GM12892 (cell line): ENCODE results near the gene PLRG1.
A peak's percentile ranks its signal among the peaks of the same experiment; 100 is the strongest.

Experiments
- DNase-seq: peaks from one replicate; pipeline ENCODE4 v3.0.0; 2011; ENCODE audit not compliant: insufficient read length
- FAIRE-seq: peaks from 2 replicates; lab custom pipeline; 2011; peaks lifted over from hg19 to GRCh38; lab: Jason Lieb, UNC
- POLR2A ChIP-seq: IDR thresholded peaks from 2 replicates; pipeline ENCODE4 v1.6.1; 2011; ENCODE audit warnings: low read depth, low read length, control low read depth
- POLR2AphosphoS5 ChIP-seq: IDR thresholded peaks from 2 replicates; pipeline ENCODE4 v1.6.1; 2011; ENCODE audit warnings: low read depth, low read length, control low read depth
- TAF1 ChIP-seq: IDR thresholded peaks from 2 replicates; pipeline ENCODE4 v1.6.1; 2011; ENCODE audit warnings: low read depth, mild to moderate bottlenecking, control low read depth, low read length, borderline replicate concordance

Gene PLRG1

GRCh38 chr4:154534296-154534695 is 15.9 kb downstream of the PLRG1 start:
- TF ChIP-seq TAF1: no peak
- no peak for TF ChIP-seq POLR2A
- TF ChIP-seq POLR2AphosphoS5: no peak
- DNase-seq (no peak), FAIRE-seq (peak; percentile 5)

GRCh38 chr4:154529728-154530519 is 20.3 kb downstream of the PLRG1 start:
- TF ChIP-seq POLR2AphosphoS5 (no peak), TAF1 (no peak), POLR2A (no peak)
- no peak for DNase-seq
- FAIRE-seq: no peak

- no peak for TF ChIP-seq POLR2A
- no peak for TF ChIP-seq POLR2AphosphoS5
- TF ChIP-seq TAF1: no peak
- DNase-seq (no peak), FAIRE-seq (no peak)
Measured at GRCh38 chr4:154528869-154529268, 21.3 kb downstream of the PLRG1 start.

- FAIRE-seq (no peak), DNase-seq (no peak)
- no peak for TF ChIP-seq TAF1
- TF ChIP-seq POLR2AphosphoS5: no peak
- no peak for TF ChIP-seq POLR2A
Measured at GRCh38 chr4:154527308-154527707, 22.9 kb downstream of the PLRG1 start.

DNA sequence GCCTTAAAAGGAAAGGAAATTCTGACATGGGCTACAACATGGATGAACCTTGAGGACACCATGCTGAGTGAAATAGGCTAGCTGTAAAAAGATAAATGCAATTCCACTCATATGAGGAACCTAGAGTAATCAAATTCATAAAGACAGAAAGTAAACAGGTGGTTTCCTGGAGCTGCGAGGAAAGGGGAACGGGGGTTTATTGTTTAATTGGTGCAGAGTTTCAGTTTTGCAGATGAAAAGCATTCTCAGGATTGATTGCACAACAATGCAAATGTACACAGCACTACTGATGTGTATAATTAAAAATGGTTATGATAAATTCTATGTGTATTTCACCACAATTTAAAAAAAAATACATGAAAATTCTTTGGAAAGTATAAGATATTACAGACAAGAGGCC is 24.0 kb downstream of the PLRG1 start:
- DNase-seq: no peak
- FAIRE-seq: no peak
- TF ChIP-seq POLR2A (no peak), TAF1 (no peak), POLR2AphosphoS5 (no peak)

- FAIRE-seq (no peak), DNase-seq (no peak)
- TF ChIP-seq POLR2A: no peak
Measured at GRCh38 chr4:154521607-154522006, 28.6 kb downstream of the PLRG1 start.

DNA sequence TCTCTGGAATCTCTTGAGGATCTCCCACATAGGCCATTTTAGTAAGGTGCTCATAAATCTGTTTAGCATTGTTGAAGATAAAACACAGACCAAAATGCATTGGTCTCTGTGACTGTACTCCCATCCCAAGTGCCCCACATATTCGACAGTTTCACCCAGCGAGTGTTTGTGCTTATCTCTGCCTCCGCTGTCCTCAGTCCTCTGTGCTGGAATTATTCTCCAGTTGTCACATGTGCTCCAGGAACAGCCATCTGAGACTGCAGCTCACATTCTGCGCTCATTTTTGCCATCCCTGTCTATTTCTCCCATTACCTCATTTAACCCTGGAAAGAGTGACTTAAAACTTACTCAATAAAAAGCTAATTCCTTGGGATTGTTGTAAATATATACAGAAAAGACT is 31.0 kb downstream of the PLRG1 start:
- TF ChIP-seq POLR2A (no peak), POLR2AphosphoS5 (no peak), TAF1 (no peak)
- DNase-seq (no peak), FAIRE-seq (no peak)

- DNase-seq: no peak
- no peak for FAIRE-seq
- TF ChIP-seq POLR2A (no peak), POLR2AphosphoS5 (no peak), TAF1 (no peak)
Measured at GRCh38 chr4:154517591-154517990, 32.6 kb downstream of the PLRG1 start.

- FAIRE-seq (no peak), DNase-seq (no peak)
- no peak for TF ChIP-seq POLR2AphosphoS5
- TF ChIP-seq TAF1: no peak
- no peak for TF ChIP-seq POLR2A
Measured at GRCh38 chr4:154516318-154517029, 33.7 kb downstream of the PLRG1 start.

- FAIRE-seq: no peak
- TF ChIP-seq POLR2AphosphoS5: no peak
- DNase-seq: no peak
Measured at GRCh38 chr4:154511981-154512380, 38.2 kb downstream of the PLRG1 start.

GRCh38 chr4:154511548-154511947 is 38.7 kb downstream of the PLRG1 start:
- DNase-seq (no peak), FAIRE-seq (no peak)
- no peak for TF ChIP-seq POLR2A
- TF ChIP-seq TAF1: no peak
- no peak for TF ChIP-seq POLR2AphosphoS5

GRCh38 chr4:154507156-154507555 is 43.0 kb downstream of the PLRG1 start:
- TF ChIP-seq POLR2AphosphoS5 (no peak), POLR2A (no peak), TAF1 (no peak)
- no peak for FAIRE-seq
- DNase-seq: no peak
